LHCN-M2 (cell line): ENCODE data around the gene STXBP2. TPM values are rescaled to one million over a fixed set of nuclear protein-coding genes. Genes with fewer than 3 reads are reported as not detected.
"Not testable (repeated sequence)": the region's sequence is repeated elsewhere in the genome, so short reads cannot be mapped to it uniquely, and the experiment has no call there.

Source experiments
- DNase-seq: peaks from one replicate; pipeline ENCODE4 v3.0.0-alpha.2; 2012; ENCODE audit warnings: low read depth
- total RNA-seq: library from RNA; depleted of rRNA; stranded (reverse); fragments of >200 nt; gene quantifications from 2 replicates; pipeline ENCODE4 v1.2.3, GENCODE V29; 2014

Gene STXBP2
- total RNA-seq, 1 experiment from 2014 or later, result 0.11 TPM

DNA sequence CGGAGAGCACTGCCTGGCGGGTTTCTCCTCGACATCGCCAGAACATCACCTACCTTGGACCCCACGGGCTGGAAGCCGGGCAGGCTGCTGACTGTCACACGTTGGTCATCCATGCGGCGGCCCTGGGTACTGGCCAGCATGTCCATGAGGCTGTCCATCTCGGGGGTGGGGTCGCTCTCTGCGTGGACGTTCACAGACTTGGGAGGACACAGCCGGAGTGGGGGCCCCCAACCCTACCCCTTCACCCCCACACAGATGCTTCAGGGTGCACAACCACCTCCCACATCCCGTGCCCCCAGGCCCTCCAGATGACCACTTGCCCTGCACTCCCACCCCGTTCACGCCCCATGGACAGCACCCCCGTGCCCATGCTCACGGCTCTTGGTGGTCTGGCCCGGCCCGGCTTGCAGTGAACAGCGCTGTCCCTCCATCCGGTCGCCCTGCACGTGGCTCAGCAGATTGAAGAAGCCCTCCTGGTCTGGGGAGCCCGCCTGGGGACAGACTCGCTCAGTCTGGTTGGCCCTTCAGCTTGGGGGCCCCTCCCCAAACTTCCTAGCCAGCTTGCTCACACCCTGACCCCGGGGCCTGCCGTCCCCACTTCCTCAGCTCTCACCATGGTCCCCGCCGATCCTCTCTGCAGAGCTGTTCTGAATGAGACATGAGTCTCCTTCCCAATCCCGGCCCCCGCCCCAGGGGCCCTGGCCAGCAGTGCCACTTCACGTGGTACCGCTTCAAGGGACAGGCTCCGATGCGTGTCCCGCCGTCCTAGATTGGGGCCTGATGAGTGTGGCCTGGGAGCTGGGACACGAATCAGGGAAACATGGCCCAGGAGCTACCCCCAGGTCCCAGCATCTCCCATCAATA, 4.3 kb upstream of the STXBP2 start:
- DNase-seq, result no peak

DNA sequence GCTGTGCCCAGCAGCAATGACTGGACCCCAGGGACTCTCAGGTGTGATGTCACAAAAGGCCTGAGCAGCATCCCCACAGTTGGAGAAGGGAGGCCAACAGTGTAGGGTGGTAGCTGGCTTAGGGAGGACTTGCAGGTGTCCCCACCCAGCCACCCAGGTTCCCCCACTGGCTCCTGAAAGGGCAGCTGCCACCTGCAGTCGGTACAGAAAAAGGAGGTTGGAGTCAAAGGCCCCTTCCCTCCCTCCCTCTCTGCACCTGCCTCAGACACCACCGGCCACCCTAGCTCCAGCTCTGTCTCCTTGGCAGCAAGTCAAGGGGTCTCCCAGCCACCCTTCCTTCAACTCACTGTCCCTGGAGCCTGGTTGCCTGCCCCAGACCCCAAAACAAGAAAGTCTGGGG, 3.2 kb upstream of the STXBP2 start, which contains the start of gene PCP2:
Gene PCP2 (minus strand): TSS at position 22 of the 400 bp plus-strand sequence. CDS start 262 bp downstream, outside the sequence.
- no peak for DNase-seq

DNA sequence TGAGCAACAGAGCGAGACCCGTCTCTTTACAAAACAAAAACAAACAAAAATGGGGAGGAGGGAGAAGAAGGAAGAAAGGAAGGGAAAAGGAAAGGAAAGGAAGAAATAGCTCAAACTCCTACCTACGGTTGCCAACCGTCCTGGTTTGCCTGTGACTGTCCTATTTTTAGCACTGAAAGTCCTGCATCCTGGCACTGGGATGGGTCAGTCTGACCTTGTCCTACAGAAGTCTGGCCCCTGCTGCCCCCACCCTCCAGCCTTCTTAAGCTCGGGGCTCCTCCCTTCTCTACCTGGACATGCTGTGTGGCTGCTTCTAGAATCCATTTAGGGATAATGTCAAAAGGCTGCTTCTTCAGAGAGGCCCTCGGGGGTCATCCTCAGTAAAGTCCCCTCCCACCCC, 1.2 kb upstream of the STXBP2 start:
- DNase-seq, result no peak

DNA sequence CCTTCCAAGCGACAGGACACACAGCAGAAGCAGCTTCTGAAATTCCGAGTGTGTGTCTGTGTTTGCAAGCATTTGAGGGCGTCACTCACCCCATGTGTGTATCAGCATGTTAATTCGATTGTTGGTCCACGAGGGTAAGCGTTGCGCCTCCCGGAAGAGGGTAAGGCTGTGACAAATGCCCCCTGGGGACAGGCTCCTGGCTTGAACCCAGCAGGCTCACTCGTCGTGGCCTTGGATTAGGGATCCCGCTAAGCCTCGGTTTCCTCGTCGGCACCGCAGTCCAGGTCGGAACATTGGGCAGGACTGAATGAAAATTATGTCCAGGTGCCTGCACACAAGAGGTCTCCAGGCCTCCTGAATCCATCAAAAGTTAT, 606 bp upstream of the STXBP2 start:
- DNase-seq, result no peak

DNA sequence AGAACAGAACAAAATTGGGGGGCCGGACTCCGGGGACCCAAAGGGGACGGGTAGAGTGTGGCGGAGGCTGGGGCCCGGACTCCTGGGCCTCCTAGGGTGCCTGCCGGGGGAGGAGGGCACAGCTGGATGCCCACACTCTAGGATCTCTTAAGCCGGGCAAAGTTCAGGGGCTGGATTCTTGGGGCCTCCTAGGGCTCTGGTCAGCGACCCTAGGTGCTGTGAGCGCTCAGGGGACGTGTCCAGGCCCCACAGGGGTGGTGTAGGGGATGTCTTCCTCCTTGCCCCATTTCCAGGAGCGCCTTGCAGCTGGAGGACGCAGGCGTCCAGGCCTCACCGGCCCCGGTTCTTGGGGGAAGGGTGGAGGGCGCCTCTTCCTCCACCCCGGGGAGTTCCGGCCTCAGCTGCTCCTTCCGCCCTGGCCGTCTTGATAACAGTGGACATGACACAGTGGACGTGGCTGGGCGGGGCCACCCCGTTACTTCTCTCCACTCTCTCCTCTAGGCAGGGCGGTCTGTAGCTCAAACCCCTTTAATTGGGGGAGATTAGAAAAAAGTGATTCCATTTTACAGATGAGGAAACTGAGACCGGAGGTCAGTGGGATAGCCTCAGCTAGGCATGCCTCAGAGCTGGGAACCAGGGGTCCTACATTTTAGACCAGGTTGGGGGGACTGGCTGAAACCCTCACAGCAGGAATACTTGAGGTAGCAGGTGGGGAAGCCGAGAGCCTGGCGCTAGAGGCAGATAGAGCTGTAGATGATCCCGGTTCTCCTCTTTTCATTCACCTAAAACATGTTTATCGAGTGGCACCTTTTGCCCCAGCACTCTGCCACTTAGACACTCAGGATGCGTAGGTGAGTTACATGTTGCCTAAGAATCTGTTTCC, 705 bp downstream of the STXBP2 start:
- DNase-seq, result no peak

DNA sequence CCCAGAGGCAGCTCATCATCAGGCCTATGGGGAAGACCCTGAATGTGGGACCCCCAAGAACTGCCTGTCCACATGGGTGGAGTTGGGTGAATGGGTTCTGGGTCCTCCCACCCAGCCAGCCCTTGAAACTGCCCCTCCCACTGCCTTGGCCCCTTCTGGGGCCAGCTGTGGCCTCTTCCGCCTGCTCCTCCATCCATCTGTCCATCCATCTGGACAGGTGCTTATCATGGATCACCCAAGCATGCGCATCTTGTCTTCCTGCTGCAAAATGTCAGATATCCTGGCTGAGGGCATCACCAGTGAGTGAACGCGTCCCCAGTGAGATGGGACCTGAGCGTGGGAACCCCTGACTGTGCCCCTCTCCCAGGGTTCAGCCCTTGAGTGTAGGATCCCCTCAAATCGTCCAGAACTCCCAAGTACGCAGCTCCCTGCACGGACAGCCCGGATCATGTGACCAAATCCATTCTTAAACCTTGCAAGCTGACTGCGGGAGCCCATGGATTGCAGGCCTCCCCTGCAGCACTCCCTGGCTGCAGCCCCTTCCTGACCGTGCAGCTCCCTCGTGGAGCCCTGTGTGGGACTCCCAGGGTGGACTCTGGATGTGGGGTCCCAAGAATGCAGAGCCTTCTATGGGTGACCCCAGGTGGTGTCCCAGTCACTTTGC, 2.0 kb downstream of the STXBP2 start:
- no peak for DNase-seq

DNA sequence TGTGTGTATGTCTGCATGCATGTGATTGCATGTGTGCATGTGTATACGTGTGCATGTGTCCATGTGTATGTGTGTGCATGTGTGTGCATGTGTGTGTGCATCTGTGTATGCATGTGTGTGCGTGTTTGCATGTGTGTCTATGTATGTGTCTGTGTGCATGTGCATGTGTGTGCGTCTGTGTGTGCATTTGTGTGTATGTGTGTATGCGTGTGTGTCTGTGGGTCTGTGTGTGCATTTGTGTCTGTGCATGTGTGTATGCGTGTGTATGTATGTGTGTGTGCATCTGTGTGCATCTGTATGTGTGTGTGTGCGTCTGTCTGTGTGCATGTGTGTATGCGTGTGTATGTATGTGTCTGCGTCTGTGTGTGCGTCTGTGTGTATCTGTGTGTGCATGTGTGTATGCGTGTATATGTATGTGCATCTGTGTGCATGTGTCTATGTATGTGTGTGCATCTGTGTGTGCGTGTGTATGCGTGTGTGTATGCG, 3.0 kb downstream of the STXBP2 start:
- no peak for DNase-seq

DNA sequence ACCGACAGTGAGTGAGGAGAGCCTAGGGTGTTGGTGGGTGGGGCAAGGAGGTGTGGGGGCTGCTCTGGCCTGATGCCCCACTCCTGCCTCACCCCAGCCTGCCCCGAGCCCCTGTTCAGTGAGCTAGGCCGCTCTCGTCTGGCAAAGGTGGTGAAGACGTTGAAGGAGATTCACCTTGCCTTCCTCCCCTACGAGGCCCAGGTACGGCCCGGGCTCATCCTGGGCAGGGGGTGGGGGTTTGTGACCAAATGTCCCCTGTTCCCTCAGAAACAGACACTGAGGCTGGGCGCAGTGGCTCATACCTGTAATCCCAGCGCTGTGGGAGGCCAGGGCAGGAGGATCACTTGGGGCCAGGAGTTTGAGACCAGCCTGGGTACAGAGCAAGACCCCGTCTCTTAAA, 3.9 kb downstream of the STXBP2 start:
- DNase-seq, result no peak

DNA sequence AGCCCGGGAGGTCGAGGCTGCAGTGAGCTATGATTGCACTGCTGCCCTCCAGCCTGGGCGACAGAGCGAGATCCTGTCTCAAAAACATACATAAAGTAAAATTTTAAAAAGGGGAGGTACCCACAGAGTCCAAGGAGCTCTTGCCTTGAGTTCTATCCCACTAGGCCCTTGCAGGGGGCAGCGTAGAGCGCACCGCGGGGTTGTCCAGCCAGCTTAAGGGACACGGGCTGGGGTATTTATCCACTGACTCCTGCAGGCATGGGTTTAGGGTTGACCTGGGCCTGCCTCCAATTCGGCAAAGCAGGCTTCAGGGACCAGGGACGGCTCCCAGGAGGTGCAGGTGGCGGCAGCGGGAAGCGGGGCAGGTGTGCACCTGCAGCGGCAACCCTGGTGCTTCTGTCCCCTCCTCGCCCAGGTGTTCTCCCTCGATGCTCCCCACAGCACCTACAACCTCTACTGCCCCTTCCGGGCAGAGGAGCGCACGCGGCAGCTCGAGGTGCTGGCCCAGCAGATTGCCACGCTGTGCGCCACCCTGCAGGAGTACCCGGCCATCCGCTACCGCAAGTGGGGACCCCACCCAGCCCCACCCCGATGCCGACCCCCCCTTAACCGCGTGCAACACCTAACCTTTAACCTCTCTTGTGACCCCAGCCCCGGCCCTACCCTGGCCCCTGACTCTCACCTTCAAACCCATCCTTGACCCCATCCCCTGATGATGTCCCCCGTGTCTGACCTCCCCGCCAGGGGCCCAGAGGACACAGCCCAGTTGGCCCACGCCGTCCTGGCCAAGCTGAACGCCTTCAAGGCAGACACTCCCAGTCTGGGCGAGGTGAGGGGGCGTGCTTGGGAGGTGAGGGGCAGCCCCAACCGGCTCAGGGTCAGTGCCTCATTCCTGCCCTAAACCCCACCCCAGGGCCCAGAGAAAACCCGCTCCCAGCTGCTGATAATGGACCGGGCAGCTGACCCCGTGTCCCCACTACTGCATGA, 4.7 kb downstream of the STXBP2 start:
- DNase-seq, result no peak

DNA sequence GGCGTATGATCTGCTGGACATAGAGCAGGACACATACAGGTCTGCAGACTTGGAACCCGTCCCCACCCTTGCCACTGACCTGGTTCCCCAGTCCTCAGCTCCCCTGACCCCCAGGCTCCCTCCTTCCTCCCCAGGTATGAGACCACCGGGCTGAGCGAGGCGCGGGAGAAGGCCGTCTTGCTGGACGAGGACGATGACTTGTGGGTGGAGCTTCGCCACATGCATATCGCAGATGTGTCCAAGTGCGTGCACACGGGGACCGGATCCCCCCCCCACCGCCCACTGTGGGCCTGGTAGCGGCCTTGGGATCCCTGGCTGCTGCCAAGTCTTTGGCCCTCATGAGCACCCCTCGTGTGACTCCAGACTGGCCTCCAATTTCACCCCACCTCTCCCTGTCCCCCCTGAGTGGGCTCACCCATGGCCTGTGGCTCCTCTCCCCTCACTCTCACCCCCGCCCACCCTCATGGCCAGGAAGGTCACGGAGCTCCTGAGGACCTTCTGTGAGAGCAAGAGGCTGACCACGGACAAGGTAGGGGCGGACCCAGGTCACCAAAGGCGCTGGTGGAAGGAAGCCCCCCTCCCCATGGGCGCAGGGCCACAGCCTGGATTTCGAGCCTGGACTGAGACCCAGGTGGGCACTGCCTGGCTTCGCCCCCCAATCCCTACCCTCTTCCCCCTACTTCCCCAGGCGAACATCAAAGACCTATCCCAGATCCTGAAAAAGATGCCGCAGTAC, 5.6 kb downstream of the STXBP2 start:
- DNase-seq, result no peak

DNA sequence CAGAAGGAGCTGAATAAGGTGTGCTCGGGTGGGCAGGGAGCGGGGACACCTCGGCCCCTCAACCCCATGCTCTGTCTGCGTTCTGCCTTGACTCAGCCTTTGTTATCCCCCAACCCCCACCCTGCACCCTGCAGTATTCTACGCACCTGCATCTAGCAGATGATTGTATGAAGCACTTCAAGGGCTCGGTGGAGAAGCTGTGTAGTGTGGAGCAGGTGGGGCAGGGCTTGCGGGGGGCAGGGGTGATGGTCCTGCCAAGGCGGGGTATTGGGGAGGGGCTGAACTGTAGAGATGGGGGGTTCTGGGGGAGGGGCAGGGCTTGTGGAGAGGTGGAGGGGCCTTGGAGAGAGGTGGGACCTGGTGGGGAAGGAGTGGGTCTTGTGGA, 6.1 kb downstream of the STXBP2 start:
- DNase-seq, result no peak

DNA sequence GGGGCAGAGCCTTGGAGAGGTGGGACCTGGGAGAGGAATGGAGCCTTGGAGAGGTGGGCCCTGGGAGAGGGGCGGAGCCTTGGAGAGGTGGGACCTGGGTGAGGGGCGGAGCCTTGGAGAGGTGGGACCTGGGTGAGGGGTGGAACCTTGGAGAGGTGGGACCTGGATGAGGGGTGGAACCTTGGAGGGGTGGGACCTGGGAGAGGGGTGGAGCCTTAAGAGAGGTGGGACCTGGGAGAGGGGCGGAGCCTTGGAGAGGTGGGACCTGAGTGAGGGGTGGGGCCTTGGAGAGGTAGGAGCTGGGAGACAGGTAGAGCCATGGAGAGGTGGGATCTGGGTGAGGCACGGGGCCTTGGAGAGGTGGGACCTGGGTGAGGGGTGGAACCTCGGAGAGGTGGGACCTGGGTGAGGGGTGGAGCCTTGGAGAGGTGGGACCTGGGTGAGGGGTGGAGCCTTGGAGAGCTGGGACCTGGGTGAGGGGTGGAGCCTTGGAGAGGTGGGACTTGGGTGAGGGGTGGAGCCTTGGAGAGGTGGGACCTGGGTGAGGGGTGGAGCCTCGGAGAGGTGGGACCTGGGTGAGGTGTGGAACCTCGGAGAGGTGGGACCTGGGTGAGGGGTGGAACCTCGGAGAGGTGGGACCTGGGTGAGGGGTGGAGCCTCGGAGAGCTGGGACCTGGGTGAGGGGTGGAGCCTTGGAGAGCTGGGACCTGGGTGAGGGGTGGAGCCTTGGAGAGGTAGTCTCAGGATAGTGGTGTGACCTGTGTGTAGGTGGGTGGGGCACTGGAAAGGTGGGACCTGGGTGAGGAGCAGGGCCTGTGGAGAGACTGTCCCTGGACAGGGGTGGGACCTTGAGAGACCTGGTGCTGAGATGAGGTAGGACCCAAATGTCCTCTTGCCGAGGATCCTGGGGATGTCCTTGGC, 7.0 kb downstream of the STXBP2 start:
- not testable (repeated sequence) for DNase-seq

DNA sequence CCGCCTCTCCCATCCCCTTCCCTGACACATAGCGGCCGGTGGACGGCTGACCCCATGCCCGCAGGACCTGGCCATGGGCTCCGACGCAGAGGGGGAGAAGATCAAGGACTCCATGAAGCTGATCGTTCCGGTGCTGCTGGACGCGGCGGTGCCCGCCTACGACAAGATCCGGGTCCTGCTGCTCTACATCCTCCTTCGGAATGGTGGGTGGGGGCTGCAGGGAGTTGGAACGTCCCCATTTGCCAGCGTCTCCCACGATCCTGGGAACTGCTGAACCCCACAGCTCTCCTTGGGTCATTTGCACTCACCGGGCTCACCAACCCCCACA, 7.6 kb downstream of the STXBP2 start:
- DNase-seq, result no peak

DNA sequence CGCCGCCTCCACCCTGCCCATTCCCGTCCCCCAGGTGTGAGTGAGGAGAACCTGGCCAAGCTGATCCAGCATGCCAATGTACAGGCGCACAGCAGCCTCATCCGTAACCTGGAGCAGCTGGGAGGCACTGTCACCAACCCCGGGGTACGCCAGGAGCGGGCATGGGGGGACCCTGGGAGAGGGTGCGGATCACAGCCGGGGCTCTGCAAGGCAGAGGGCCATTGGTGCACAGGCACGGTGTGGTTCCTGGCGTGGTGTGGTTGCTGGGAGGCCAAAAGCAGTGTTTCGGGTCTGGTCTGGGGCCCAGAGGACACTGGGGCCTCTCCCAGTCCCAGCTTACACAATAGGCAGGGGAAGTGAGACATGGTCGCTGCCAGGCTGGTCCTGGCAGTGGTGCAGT, 8.3 kb downstream of the STXBP2 start:
- DNase-seq, result no peak

DNA sequence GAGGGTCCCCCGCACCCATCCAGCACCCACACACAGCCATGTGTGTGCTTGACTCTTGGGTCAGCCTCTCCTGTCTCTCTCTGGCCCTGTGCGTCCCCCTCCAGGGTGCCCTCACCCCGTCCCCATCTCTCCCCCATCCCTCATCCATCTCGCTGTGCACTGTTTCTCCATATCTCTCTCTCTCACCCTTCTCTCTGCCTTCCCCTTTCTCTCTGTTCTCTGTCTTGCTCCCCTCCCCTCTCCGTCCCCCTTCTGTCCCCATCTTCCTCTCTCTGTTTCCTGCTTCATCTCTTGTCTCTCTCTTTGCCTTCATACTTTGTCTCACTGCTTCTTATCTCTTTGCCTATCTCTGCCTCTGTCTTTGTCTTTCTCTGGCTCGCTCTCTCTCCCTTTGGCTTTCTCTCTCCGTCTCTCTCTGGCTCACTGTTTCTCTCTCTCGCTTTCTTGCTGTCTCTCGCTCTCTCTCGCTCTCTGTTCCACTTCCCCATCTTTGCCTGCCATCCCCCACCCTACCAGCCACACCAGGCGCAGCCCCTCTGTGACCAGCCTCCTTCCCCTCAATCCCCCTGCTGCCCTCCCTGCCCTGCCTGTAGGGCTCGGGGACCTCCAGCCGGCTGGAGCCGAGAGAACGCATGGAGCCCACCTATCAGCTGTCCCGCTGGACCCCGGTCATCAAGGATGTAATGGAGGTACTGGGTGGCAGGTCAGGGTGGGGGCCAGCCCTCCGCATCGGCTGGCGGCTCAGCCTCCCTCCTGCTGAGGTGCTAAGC, 8.9 kb downstream of the STXBP2 start:
- no peak for DNase-seq

DNA sequence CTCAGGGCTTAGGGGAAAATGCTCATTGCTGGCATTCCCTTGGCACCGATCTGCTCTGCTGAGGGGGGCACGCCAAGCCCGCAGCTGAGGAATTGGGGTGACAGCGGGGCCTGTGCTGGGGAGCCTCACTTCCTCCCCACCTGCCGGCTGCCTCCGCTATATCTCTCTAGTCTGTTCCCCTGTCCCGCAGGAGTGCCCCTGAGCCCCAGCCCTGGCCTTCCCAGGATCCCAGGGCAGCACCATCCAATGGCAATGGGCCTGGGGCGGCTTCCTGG, 9.5 kb downstream of the STXBP2 start:
- DNase-seq, result no peak

DNA sequence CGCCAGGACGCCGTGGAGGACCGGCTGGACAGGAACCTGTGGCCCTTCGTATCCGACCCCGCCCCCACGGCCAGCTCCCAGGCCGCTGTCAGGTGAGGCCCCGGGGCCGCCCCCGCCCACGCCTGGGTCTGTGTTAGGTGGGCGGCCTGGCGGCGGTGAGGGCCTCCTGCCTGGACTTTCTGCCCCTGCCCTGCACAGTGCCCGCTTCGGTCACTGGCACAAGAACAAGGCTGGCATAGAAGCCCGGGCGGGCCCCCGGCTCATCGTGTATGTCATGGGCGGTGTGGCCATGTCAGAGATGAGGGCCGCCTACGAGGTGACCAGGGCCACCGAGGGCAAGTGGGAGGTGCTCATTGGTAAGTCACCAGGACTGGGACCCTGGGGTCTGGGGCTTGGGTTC, 10.2 kb downstream of the STXBP2 start:
- DNase-seq, result no peak

DNA sequence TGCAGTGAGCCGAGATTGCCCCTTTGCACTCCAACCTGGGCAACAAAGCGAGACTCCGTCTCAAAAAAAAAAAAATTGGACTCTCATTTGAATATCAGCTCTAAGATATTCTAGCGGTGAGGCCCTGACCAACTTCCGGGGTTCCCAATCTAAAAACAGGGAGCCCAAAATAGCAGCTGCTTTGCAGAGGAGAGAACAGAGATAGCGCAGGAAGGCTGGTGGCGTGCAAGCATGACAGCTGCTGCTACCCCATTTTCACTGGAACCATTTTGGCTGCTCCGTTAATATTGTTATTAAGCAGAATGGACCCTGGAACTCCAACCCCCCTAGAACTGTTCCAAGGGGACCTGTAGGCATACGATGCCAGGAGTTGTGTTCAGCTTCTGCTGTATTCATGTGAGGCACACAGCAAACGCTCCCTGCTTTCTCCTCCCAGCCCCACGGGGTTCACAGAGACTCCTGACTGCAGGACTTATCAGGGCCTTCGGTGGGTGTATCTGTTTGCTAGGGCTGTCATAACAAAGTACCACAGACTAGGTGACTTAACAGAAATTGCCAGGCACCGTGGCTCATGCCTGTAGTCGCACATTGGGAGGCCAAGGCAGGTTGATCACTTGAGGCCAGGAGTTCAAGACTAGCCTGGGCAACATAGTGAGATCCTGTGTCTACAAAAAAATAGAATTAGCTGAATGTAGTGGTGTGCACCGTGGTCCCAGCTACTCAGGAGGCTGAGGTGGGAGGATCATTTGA, 11.5 kb downstream of the STXBP2 start:
- no peak for DNase-seq
